Pancreas (tissue), 10 donors: ENCODE measurements around the gene ZNF185. TPM values are rescaled to one million over a fixed set of nuclear protein-coding genes. Genes with fewer than 3 reads are reported as not detected.
A peak's percentile ranks its signal among the peaks of the same experiment; 100 is the strongest.

Experiments
- ATAC-seq, 4 donors: fragments of 200-7000 bp; cut with Tn5 transposase; one replicate each; pipeline versions ENCODE4 v1.8.0 to v1.9.1; 2020; ENCODE audit warnings: mild to moderate bottlenecking in 4 of 4, moderate library complexity in 4 of 4
- DNase-seq, 6 donors: peaks; one replicate each; pipeline ENCODE4 v3.0.0-alpha.2; 2020
- FAIRE-seq: peaks from 2 replicates; lab custom pipeline; 2012; peaks lifted over from hg19 to GRCh38; lab: Jason Lieb, UNC
- H3K27ac ChIP-seq, 4 donors: fragments of 200-600 bp; sonication (generic); 1 replicate in 3 of 4; 2 replicates in 1 of 4; pipeline versions ENCODE4 v1.5.0 to v1.8.0; 2020
- H3K27me3 ChIP-seq, 4 donors: fragments of 200-600 bp; one replicate each; pipeline ENCODE4 v1.8.0; 2021
- H3K36me3 ChIP-seq, 3 donors: fragments of 200-600 bp; sonication (generic) in 1 of 3; one replicate each; pipeline versions ENCODE4 v1.5.0 to v1.8.0; 2020 to 2021
- H3K4me1 ChIP-seq, 3 donors: fragments of 200-600 bp; one replicate each; pipeline ENCODE4 v1.8.0; 2021
- H3K4me3 ChIP-seq, 4 donors: fragments of 200-600 bp; sonication (generic) in 2 of 4; one replicate each; pipeline versions ENCODE4 v1.5.0 to v1.8.0; 2020 to 2021
- H3K9me3 ChIP-seq, 4 donors: fragments of 200-600 bp; one replicate each; pipeline ENCODE4 v1.8.0; 2021
- WGBS, 2 donors: extraction: QIAGEN DNeasy Blood & Tissue Kit; methylation state at CpG; one replicate each; pipeline ENCODE4 v1.1.7; 2013; 5-methylcytosine and 5-hydroxymethylcytosine counted together
- intact Hi-C, 3 donors: fragments of 100-400 bp; cut with DNase I; formaldehyde crosslinking; loops; one replicate each; pipeline versions ENCODE4 v1.11.1 to v1.14.2; 2022
- polyA plus RNA-seq, 2 donors: library from polyadenylated mRNA; stranded (reverse); fragments of 200-250 nt; gene quantifications; one replicate each; pipeline ENCODE4 v1.2.3, GENCODE V29; 2013
- total RNA-seq, 6 donors: library from RNA; stranded (reverse); fragmentation: NEBNext Ultra II Directional in 4 of 6; extraction: Animal tissue kit (Norgen Biotek cat#: 25700) in 4 of 6; gene quantifications; one replicate each; pipeline versions ENCODE4 v1.2.1 to v1.2.4, GENCODE V29; 2021 to 2023
- TF ChIP-seq, protein P1 (sequence below), 4 donors: fragments of 200-600 bp; sonication (generic) in 3 of 4; IDR thresholded peaks; one replicate each; pipeline versions ENCODE4 v1.5.0 to v1.8.0; 2021; ENCODE audit warnings: antibody characterized with exemption in 4 of 4
- donor health status: healthy with polysubstance abuse.
- donor health status: DM: no; HTN: no; CAD: no; lungs with moderate emphysema.
- donor health status: DM: no; HTN: no; CAD: no.
- donor health status: control.
- donor health status: control.
- donor health status: Bipolar disorder and iron deficiency.
- donor health status: DM: yes; HTN: yes; CAD: no.
- donor health status: DM: no; HTN: no; CAD: no.
- donor health status: DM: no; HTN: no; CAD: no.
- donor health status: DM: yes; HTN: yes; CAD: no.

The ZNF185 gene
- total and polyA plus RNA-seq, 8 donors: 2.2 to 5.0 (median 3.0) TPM

DNA sequence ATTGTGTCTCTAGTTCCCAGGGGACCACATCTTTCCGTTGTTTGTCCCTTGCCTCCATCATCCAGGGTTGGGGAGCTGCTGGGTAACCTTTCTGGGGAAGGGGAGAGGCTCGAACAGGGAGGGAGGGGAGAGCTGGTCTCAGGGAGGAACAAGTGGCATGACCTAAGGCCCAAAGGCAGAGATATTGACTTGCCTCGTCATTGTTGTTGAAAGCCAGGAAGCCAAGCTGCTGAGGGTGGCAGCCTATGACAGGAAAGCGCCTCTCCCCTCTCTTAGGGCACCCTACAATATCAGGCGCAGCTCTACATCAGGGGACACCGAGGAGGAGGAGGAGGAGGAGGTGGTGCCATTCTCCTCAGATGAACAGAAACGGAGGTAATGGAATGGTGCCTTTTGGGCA is 20.8 kb downstream of the ZNF185 start:
- no peaks in the 10 kb centered on the region for H3K9me3 ChIP-seq
- intact Hi-C loops: no loop called here
- TF ChIP-seq, protein P1, sequence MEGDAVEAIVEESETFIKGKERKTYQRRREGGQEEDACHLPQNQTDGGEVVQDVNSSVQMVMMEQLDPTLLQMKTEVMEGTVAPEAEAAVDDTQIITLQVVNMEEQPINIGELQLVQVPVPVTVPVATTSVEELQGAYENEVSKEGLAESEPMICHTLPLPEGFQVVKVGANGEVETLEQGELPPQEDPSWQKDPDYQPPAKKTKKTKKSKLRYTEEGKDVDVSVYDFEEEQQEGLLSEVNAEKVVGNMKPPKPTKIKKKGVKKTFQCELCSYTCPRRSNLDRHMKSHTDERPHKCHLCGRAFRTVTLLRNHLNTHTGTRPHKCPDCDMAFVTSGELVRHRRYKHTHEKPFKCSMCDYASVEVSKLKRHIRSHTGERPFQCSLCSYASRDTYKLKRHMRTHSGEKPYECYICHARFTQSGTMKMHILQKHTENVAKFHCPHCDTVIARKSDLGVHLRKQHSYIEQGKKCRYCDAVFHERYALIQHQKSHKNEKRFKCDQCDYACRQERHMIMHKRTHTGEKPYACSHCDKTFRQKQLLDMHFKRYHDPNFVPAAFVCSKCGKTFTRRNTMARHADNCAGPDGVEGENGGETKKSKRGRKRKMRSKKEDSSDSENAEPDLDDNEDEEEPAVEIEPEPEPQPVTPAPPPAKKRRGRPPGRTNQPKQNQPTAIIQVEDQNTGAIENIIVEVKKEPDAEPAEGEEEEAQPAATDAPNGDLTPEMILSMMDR (IDR thresholded peaks at IDR 0.05): no peak
- DNase-seq: no peak
- ATAC-seq: no peak
- no peaks in the 10 kb centered on the region for H3K27me3 ChIP-seq
- no peaks in the 10 kb centered on the region for H3K4me1 ChIP-seq
- no peak overlapping the region for H3K4me3 ChIP-seq
- 61 to 67% methylated on average over 6 to 7 of the region's 7 CpGs for WGBS, 2 donors
- H3K36me3 ChIP-seq: no peaks in the 10 kb centered on the region
- no peak overlapping the region for H3K27ac ChIP-seq
- FAIRE-seq: no peak

DNA sequence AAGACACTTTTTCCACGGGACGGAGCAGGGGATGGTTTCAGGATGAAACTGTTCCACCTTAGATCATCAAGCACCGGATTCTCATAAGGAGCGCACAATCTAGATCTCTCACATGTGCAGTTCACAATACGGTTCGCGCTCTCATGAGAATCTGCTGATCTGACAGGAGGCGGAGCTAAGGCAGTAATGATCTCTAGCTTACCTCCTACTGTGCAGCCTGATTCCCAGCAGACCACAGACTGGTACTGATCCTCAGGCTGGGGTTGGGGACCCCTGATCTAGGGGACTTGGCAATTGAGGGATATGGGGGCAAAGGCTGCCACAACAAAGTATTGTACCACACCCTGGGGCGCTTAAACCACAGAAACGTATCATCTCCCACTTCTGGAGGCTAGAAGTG is 25.7 kb downstream of the ZNF185 start:
- intact Hi-C loops: no loop called here

DNA sequence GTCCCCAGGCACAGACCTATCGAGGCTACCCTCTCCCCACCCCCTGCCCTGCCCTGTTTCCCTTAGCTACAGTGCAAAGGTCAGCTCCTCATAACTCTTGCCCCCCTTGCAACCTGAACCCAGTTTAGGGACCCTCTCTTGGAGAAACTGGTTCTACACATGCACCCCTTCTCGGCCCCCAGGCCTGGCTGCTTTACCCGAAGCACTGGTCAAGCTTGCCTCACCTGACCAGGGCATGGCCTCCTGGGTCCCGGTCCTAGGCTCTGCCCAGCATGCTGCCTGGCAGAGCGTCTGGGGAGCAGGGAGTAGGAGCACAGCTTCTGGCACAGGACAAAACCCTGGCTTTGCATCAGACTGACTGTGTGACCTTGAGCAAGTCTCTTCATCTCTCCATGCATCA is 28.0 kb downstream of the ZNF185 start:
- TF ChIP-seq, protein P1 (IDR thresholded peaks at IDR 0.05): no peak
- H3K9me3 ChIP-seq: no peaks in the 10 kb centered on the region
- peak in 1 of 6 donors; percentile 53 for DNase-seq
- no peak for FAIRE-seq
- H3K36me3 ChIP-seq: no peaks in the 10 kb centered on the region
- intact Hi-C loops: no loop called here
- H3K27me3 ChIP-seq: peaks cover 0 to 11% (median 0%) of the 10 kb centered on the region in 4 donors
- 55 to 56% methylated on average over 5 of the region's 5 CpGs for WGBS, 2 donors
- peak in 3 of 4 donors; percentile 11 to 19 (median 12) for ATAC-seq
- no peak overlapping the region for H3K4me3 ChIP-seq
- H3K4me1 ChIP-seq: no peaks in the 10 kb centered on the region
- H3K27ac ChIP-seq: no peak overlapping the region

More for the DNA sequence above, 25.7 kb downstream of the ZNF185 start:
- DNase-seq: no peak
- no peak overlapping the region for H3K27ac ChIP-seq
- no peaks in the 10 kb centered on the region for H3K36me3 ChIP-seq
- no peaks in the 10 kb centered on the region for H3K4me1 ChIP-seq
- ATAC-seq: no peak
- no peak for FAIRE-seq
- WGBS, 2 donors: 74 to 77% methylated on average over 10 of the region's 10 CpGs
- H3K27me3 ChIP-seq: peaks cover 0 to 6% (median 0%) of the 10 kb centered on the region in 4 donors
- H3K4me3 ChIP-seq: no peak overlapping the region
- H3K9me3 ChIP-seq: no peaks in the 10 kb centered on the region
- TF ChIP-seq, protein P1 (IDR thresholded peaks at IDR 0.05): no peak

DNA sequence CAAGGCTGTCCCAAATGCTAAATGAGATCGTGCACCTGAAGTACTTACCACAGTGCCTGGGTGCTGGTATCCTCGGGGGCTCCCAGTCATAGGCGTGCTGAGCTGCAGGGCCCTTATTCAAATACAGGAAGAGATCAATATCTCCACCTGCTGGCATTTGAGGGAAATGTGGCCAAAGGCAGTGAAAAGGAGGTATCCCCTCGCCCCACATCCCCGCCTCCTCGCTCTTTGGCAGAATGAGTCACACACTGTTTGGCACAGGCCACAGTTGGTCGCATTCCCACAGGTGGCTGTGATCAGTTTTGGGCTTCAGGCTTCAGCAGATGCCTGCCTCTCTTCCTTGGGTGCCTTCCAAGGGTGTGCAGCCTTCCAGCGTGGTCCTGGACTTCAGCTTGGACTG is 28.4 kb downstream of the ZNF185 start:
- Histone ChIP-seq H3K27ac (no peak overlapping the region), H3K36me3 (no peaks in the 10 kb centered on the region), H3K9me3 (no peaks in the 10 kb centered on the region), H3K4me1 (no peaks in the 10 kb centered on the region), H3K4me3 (no peak overlapping the region), H3K27me3 (peaks cover 0 to 11% (median 0%) of the 10 kb centered on the region in 4 donors)
- intact Hi-C loops: no loop called here
- TF ChIP-seq, protein P1 (IDR thresholded peaks at IDR 0.05): peak in 1 of 4 donors; percentile 14
- FAIRE-seq (no peak), DNase-seq (peak in 5 of 6 donors; percentile 68 to 91 (median 76)), ATAC-seq (peak; percentile 82 to 93 (median 92))
- WGBS, 2 donors: 4 to 24% methylated on average over 8 of the region's 8 CpGs

DNA sequence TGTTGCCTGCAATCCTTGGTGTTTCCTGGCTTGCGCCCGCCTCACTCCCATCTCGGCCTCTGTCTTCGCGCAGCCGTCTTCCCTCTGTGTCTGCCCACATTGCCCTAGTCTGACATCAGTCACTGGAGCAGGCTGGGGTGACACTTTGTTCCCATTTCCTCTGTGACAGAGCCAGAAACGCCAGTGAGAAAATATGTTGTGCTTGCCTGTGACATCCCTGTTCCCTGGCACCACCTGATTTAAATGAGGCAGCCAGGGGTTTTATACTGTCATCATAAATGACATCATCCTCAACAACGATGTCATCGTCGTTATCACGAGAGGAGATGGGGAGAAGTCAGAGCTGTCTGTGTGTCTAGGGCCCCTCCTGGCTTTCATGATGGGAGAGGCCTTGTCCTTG is 29.1 kb downstream of the ZNF185 start:
- 85 to 86% methylated on average over 11 of the region's 11 CpGs for WGBS, 2 donors
- Histone ChIP-seq H3K4me3 (no peak overlapping the region), H3K9me3 (no peaks in the 10 kb centered on the region), H3K27me3 (peaks cover 0 to 11% (median 0%) of the 10 kb centered on the region in 4 donors), H3K36me3 (no peaks in the 10 kb centered on the region), H3K27ac (no peak overlapping the region), H3K4me1 (no peaks in the 10 kb centered on the region)
- DNase-seq (peak in 1 of 6 donors; percentile 30), ATAC-seq (no peak), FAIRE-seq (no peak)
- TF ChIP-seq, protein P1 (IDR thresholded peaks at IDR 0.05): no peak
- intact Hi-C loops: no loop called here
